Keratinocyte (primary cell): Measurements from ENCODE around the gene PPIA. TPM values are rescaled to one million over a fixed set of nuclear protein-coding genes. Genes with fewer than 3 reads are reported as not detected.

Source experiments
- DNase-seq: peaks from one replicate; pipeline ENCODE4 v3.0.0-alpha.2; 2011; ENCODE audit warnings: low read depth, missing footprints, low spot score
- FAIRE-seq: peaks from 2 replicates; lab custom pipeline; 2011; peaks lifted over from hg19 to GRCh38; lab: Jason Lieb, UNC
- H2AFZ ChIP-seq: 2 replicates; pipeline ENCODE4 v1.6.0; 2012; ENCODE audit warnings: low read length, control low read depth, inconsistent platforms; ENCODE audit not compliant: control insufficient read depth
- H3K27ac ChIP-seq: 2 replicates; pipeline ENCODE4 v1.5.1; 2011; ENCODE audit warnings: low read length; ENCODE audit not compliant: control insufficient read depth, insufficient read depth
- H3K27me3 ChIP-seq: 3 replicates; pipeline ENCODE4 v1.6.0; 2011; ENCODE audit warnings: low read length; ENCODE audit not compliant: control insufficient read depth, insufficient read depth; ENCODE audit errors: extremely low read depth
- H3K36me3 ChIP-seq, 2 experiments: 2 replicates in 1 of 2; 3 replicates in 1 of 2; pipeline ENCODE4 v1.5.1; 2011; ENCODE audit warnings: low read length in 2 of 2, mild to moderate bottlenecking in 1 of 2; ENCODE audit not compliant: control insufficient read depth in 2 of 2, insufficient read depth in 2 of 2; ENCODE audit errors: extremely low read depth in 1 of 2
- H3K4me1 ChIP-seq: 3 replicates; pipeline ENCODE4 v1.5.1; 2011; ENCODE audit warnings: low read length; ENCODE audit not compliant: control insufficient read depth, insufficient read depth; ENCODE audit errors: extremely low read depth
- H3K4me2 ChIP-seq: 3 replicates; pipeline ENCODE4 v1.6.0; 2011; ENCODE audit warnings: low read depth, low read length; ENCODE audit not compliant: control insufficient read depth, insufficient read depth; ENCODE audit errors: extremely low read depth
- H3K4me3 ChIP-seq, 3 experiments: fragments of 200-600 bp in 1 of 3; sonication (generic) in 1 of 3; 2 replicates in 2 of 3; 3 replicates in 1 of 3; pipeline ENCODE4 v1.5.1; 2011 to 2016; ENCODE audit warnings: low read length in 3 of 3, mild to moderate bottlenecking in 3 of 3, control low read depth in 2 of 3, inconsistent platforms in 1 of 3, low read depth in 1 of 3, mixed read lengths in 1 of 3, mixed run types in 1 of 3, moderate library complexity in 1 of 3; ENCODE audit not compliant: control insufficient read depth in 2 of 3, insufficient read depth in 2 of 3; ENCODE audit errors: extremely low read depth in 1 of 3
- H3K79me2 ChIP-seq: 2 replicates; pipeline ENCODE4 v1.6.0; 2012; ENCODE audit warnings: low read length; ENCODE audit not compliant: control insufficient read depth, insufficient read depth
- H3K9ac ChIP-seq: 3 replicates; pipeline ENCODE4 v1.6.0; 2011; ENCODE audit warnings: low read length; ENCODE audit not compliant: control insufficient read depth, insufficient read depth; ENCODE audit errors: extremely low read depth
- H3K9me1 ChIP-seq: 3 replicates; pipeline ENCODE4 v1.6.0; 2011; ENCODE audit warnings: low read length; ENCODE audit not compliant: control insufficient read depth, insufficient read depth; ENCODE audit errors: extremely low read depth
- H3K9me3 ChIP-seq: 2 replicates; pipeline ENCODE4 v1.5.1; 2012; ENCODE audit warnings: low read depth, low read length; ENCODE audit not compliant: control insufficient read depth
- H4K20me1 ChIP-seq: 3 replicates; pipeline ENCODE4 v1.6.0; 2011; ENCODE audit warnings: low read length; ENCODE audit not compliant: control insufficient read depth, insufficient read depth; ENCODE audit errors: extremely low read depth
- CTCF ChIP-seq, 3 experiments: IDR thresholded peaks in 1 of 3; conservative IDR thresholded peaks in 1 of 3; optimal IDR thresholded peaks in 1 of 3; 2 replicates in 2 of 3; 3 replicates in 1 of 3; pipeline versions ENCODE3 to v1.5.1; 2011; ENCODE audit warnings: low read length in 3 of 3, mild to moderate bottlenecking in 3 of 3, moderate library complexity in 2 of 3, control low read depth in 1 of 3, inconsistent platforms in 1 of 3; ENCODE audit not compliant: insufficient read depth in 2 of 3; ENCODE audit errors: extremely low read depth in 1 of 3
- EZH2 ChIP-seq: IDR thresholded peaks from one replicate; pipeline ENCODE4 v1.6.1; 2012; ENCODE audit warnings: inconsistent platforms, mild to moderate bottlenecking, low read length, moderate library complexity
- dilution Hi-C: fragments of 300-500 bp; cut with MboI; formaldehyde crosslinking; loops from one replicate; pipeline ENCODE4 v1.7.0; 2020; ENCODE audit warnings: low sequenced_read_pairs; ENCODE audit not compliant: extremely low pct_ligation_motif_present
- polyA plus RNA-seq, 5 experiments: library from polyadenylated mRNA; depleted of rRNA in 3 of 5; stranded (reverse) in 3 of 5; stranded (forward) in 1 of 5; unstranded in 1 of 5; fragments of >200 nt; gene quantifications; 1 replicate in 1 of 5; 2 replicates in 3 of 5; 3 replicates in 1 of 5; pipeline versions ENCODE4 v1.2.1 to v1.2.3, GENCODE V29; 2011 to 2012; ENCODE audit warnings: missing spikeins in 2 of 5, low read depth in 1 of 5, low replicate concordance in 1 of 5

Gene PPIA
- polyA plus RNA-seq, 1 donor (not counting 4 experiments of a cell fraction or from before 2014, with no cell fraction given) = 6,965 TPM

GRCh38 chr7:44750424-44750823 is 46.1 kb upstream of the PPIA start:
- H4K20me1 ChIP-seq = peaks cover 3% of the 10 kb centered on the region
- no peak overlapping the region for H3K4me3 ChIP-seq
- no peak overlapping the region for H3K9ac ChIP-seq
- dilution Hi-C loops = no loop called here
- no peak for FAIRE-seq
- no peak overlapping the region for H2AFZ ChIP-seq
- no peaks in the 10 kb centered on the region for H3K27me3 ChIP-seq
- H3K79me2 ChIP-seq = peaks cover 44% of the 10 kb centered on the region
- peaks cover 0 to 11% of the 10 kb centered on the region in 2 experiments for H3K36me3 ChIP-seq
- no peaks in the 10 kb centered on the region for H3K9me3 ChIP-seq
- H3K4me2 ChIP-seq = no peak overlapping the region
- peaks cover 6% of the 10 kb centered on the region for H3K9me1 ChIP-seq
- TF ChIP-seq CTCF (optimal IDR thresholded peaks at IDR 0.05 in 1 of 3, IDR thresholded peaks at IDR 0.05 in 1 of 3, conservative IDR thresholded peaks at IDR 0.05 in 1 of 3; ENCODE audit: extremely low read depth in 1 of 3, insufficient read depth in 2 of 3, low read length in 3 of 3) (no peak), EZH2 (no peak)
- no peak overlapping the region for H3K27ac ChIP-seq
- peaks cover 34% of the 10 kb centered on the region for H3K4me1 ChIP-seq
- no peak for DNase-seq

GRCh38 chr7:44750921-44751571 is 45.4 kb upstream of the PPIA start:
- H3K9me3 ChIP-seq = no peaks in the 10 kb centered on the region
- H3K4me3 ChIP-seq = no peak overlapping the region
- peaks cover 6% of the 10 kb centered on the region for H3K9me1 ChIP-seq
- H3K9ac ChIP-seq = no peak overlapping the region
- H3K79me2 ChIP-seq = peaks cover 48% of the 10 kb centered on the region
- H3K4me1 ChIP-seq = peaks cover 34% of the 10 kb centered on the region
- no peaks in the 10 kb centered on the region for H3K27me3 ChIP-seq
- H2AFZ ChIP-seq = no peak overlapping the region
- DNase-seq = no peak
- dilution Hi-C loops = no loop called here
- H3K27ac ChIP-seq = no peak overlapping the region
- H3K4me2 ChIP-seq = no peak overlapping the region
- H4K20me1 ChIP-seq = peaks cover 3% of the 10 kb centered on the region
- peaks cover 0 to 11% of the 10 kb centered on the region in 2 experiments for H3K36me3 ChIP-seq
- no peak for FAIRE-seq
- no peak for TF ChIP-seq EZH2
- TF ChIP-seq CTCF (optimal IDR thresholded peaks at IDR 0.05 in 1 of 3, IDR thresholded peaks at IDR 0.05 in 1 of 3, conservative IDR thresholded peaks at IDR 0.05 in 1 of 3; ENCODE audit: extremely low read depth in 1 of 3, insufficient read depth in 2 of 3, low read length in 3 of 3) = no peak
